H1 (cell line): ENCODE measurements around the gene ZFYVE16. TPM values are rescaled to one million over a fixed set of nuclear protein-coding genes. Genes with fewer than 3 reads are reported as not detected.

ENCODE experiments used
- CTCF ChIA-PET: fragments of 300-600 bp; sonication (Branson Sonifier 250); formaldehyde crosslinking; loops from one replicate; lab custom pipeline; 2021; ENCODE audit not compliant: partially characterized antibody; lab: Charles Lee
- POLR2A ChIA-PET: fragments of 300-600 bp; sonication (Branson Sonifier 250); formaldehyde crosslinking; loops from one replicate; lab custom pipeline; 2021; ENCODE audit warnings: inconsistent platforms; ENCODE audit not compliant: partially characterized antibody; lab: Charles Lee
- DNase-seq, 2 experiments: peaks; one replicate each; pipeline versions ENCODE4 v3.0.0 to v3.0.0-alpha.2; 2010 to 2022; ENCODE audit warnings: low spot score in 2 of 2, low read depth in 1 of 2, mixed read lengths in 1 of 2
- FAIRE-seq: peaks from 2 replicates; lab custom pipeline; 2011; peaks lifted over from hg19 to GRCh38; lab: Jason Lieb, UNC
- H2AFZ ChIP-seq: 2 replicates; pipeline ENCODE4 v1.8.1; 2012; ENCODE audit warnings: low read length, inconsistent platforms
- H2AK5ac ChIP-seq: 2 replicates; pipeline ENCODE4 v1.6.1; 2013; ENCODE audit warnings: low read depth, low read length
- H2BK120ac ChIP-seq: replicated peaks from 2 replicates; pipeline ENCODE3; 2013; ENCODE audit warnings: low read depth, low read length, inconsistent platforms
- H2BK12ac ChIP-seq: 2 replicates; pipeline ENCODE4 v1.6.1; 2013; ENCODE audit warnings: low read depth, low read length
- H2BK15ac ChIP-seq: 2 replicates; pipeline ENCODE4 v1.6.1; 2013; ENCODE audit warnings: low read length
- H2BK20ac ChIP-seq: 2 replicates; pipeline ENCODE4 v1.6.1; 2013; ENCODE audit warnings: low read length
- H2BK5ac ChIP-seq: 2 replicates; pipeline ENCODE4 v1.6.1; 2013; ENCODE audit warnings: low read depth, low read length
- H3K14ac ChIP-seq: 2 replicates; pipeline ENCODE4 v1.6.1; 2013; ENCODE audit warnings: inconsistent platforms; ENCODE audit not compliant: insufficient read length
- H3K18ac ChIP-seq: 2 replicates; pipeline ENCODE4 v1.6.1; 2013; ENCODE audit warnings: low read length; ENCODE audit errors: extremely low read depth
- H3K23ac ChIP-seq: 2 replicates; pipeline ENCODE4 v1.6.1; 2013; ENCODE audit warnings: inconsistent platforms; ENCODE audit not compliant: insufficient read length
- H3K23me2 ChIP-seq: 2 replicates; pipeline ENCODE4 v1.6.1; 2013; ENCODE audit warnings: low read depth, low read length
- H3K27ac ChIP-seq: 2 replicates; pipeline ENCODE4 v1.6.1; 2011; ENCODE audit warnings: low read depth, low read length, inconsistent platforms
- H3K27me3 ChIP-seq, 4 experiments: replicated peaks in 1 of 4; 1 replicate in 1 of 4; 2 replicates in 3 of 4; pipeline versions ENCODE4 v1.6.1 to v1.8.1; 2011 to 2013; ENCODE audit warnings: low read length in 3 of 4, mild to moderate bottlenecking in 3 of 4, inconsistent platforms in 2 of 4, mixed read lengths in 2 of 4, moderate library complexity in 1 of 4; ENCODE audit not compliant: control insufficient read depth in 3 of 4, insufficient read depth in 3 of 4; ENCODE audit errors: extremely low read depth in 1 of 4
- H3K36me3 ChIP-seq, 4 experiments: 2 replicates each; pipeline versions ENCODE4 v1.6.1 to v1.8.1; 2011 to 2013; ENCODE audit warnings: mild to moderate bottlenecking in 4 of 4, low read length in 3 of 4, moderate library complexity in 2 of 4, control low read depth in 1 of 4, inconsistent platforms in 1 of 4; ENCODE audit not compliant: insufficient read depth in 4 of 4, control insufficient read depth in 2 of 4
- H3K4ac ChIP-seq: replicated peaks from 2 replicates; pipeline ENCODE3; 2013; ENCODE audit warnings: low read length, low read depth, mixed read lengths, inconsistent platforms; ENCODE audit not compliant: insufficient read length
- H3K4me1 ChIP-seq, 4 experiments: replicated peaks in 1 of 4; 1 replicate in 1 of 4; 2 replicates in 3 of 4; pipeline versions ENCODE4 v1.6.1 to v1.8.1; 2011 to 2013; ENCODE audit warnings: low read length in 3 of 4, inconsistent platforms in 2 of 4, mixed read lengths in 1 of 4; ENCODE audit not compliant: insufficient read depth in 4 of 4, control insufficient read depth in 3 of 4
- H3K4me2 ChIP-seq, 2 experiments: 2 replicates each; pipeline versions ENCODE4 v1.6.1 to v1.8.1; 2011 to 2013; ENCODE audit warnings: low read depth in 2 of 2, low read length in 2 of 2, control low read depth in 1 of 2, inconsistent platforms in 1 of 2, mild to moderate bottlenecking in 1 of 2; ENCODE audit not compliant: insufficient read depth in 1 of 2
- H3K4me3 ChIP-seq, 4 experiments: fragments of 200-600, 300-600 bp in 1 of 4; sonication (generic), shearing (Covaris generic), sonication (Bioruptor Twin) in 1 of 4; 2 replicates each; pipeline versions ENCODE4 v1.5.1 to v1.8.1; 2011 to 2016; ENCODE audit warnings: low read length in 4 of 4, low read depth in 3 of 4, control low read depth in 2 of 4, inconsistent platforms in 2 of 4, mild to moderate bottlenecking in 2 of 4, mixed read lengths in 1 of 4, moderate library complexity in 1 of 4; ENCODE audit not compliant: insufficient read depth in 2 of 4; ENCODE audit errors: extremely low read depth in 1 of 4
- H3K56ac ChIP-seq: replicated peaks from 2 replicates; pipeline ENCODE3; 2013; ENCODE audit warnings: low read depth, mild to moderate bottlenecking, mixed read lengths, low read length, inconsistent platforms; ENCODE audit not compliant: insufficient read length
- H3K79me1 ChIP-seq: 2 replicates; pipeline ENCODE4 v1.6.1; 2013; ENCODE audit warnings: low read depth, low read length, control low read depth
- H3K79me2 ChIP-seq, 2 experiments: 2 replicates each; pipeline versions ENCODE4 v1.6.1 to v1.8.1; 2012 to 2013; ENCODE audit warnings: low read length in 2 of 2, mild to moderate bottlenecking in 2 of 2, inconsistent platforms in 1 of 2; ENCODE audit not compliant: insufficient read depth in 2 of 2, control insufficient read depth in 1 of 2
- H3K9ac ChIP-seq, 4 experiments: replicated peaks in 1 of 4; 1 replicate in 1 of 4; 2 replicates in 3 of 4; pipeline versions ENCODE4 v1.6.1 to v1.8.1; 2011 to 2013; ENCODE audit warnings: low read depth in 3 of 4, low read length in 3 of 4, control low read depth in 2 of 4, mild to moderate bottlenecking in 2 of 4, moderate library complexity in 2 of 4, inconsistent platforms in 1 of 4; ENCODE audit errors: extremely low read depth in 1 of 4
- H3K9me3 ChIP-seq, 2 experiments: 2 replicates each; pipeline versions ENCODE4 v1.6.1 to v1.8.1; 2012 to 2013; ENCODE audit warnings: mild to moderate bottlenecking in 2 of 2, moderate library complexity in 2 of 2, control low read depth in 1 of 2, inconsistent platforms in 1 of 2, low read depth in 1 of 2, low read length in 1 of 2, mixed read lengths in 1 of 2; ENCODE audit not compliant: insufficient read depth in 2 of 2
- H4K20me1 ChIP-seq, 2 experiments: replicated peaks in 1 of 2; 2 replicates each; pipeline versions ENCODE3 to v1.8.1; 2011 to 2013; ENCODE audit warnings: inconsistent platforms in 2 of 2, low read length in 2 of 2, mild to moderate bottlenecking in 1 of 2; ENCODE audit not compliant: insufficient read depth in 2 of 2, control insufficient read depth in 1 of 2
- H4K5ac ChIP-seq: 2 replicates; pipeline ENCODE4 v1.6.1; 2013; ENCODE audit warnings: low read length, low read depth, mixed read lengths, inconsistent platforms; ENCODE audit not compliant: insufficient read length
- H4K8ac ChIP-seq: 2 replicates; pipeline ENCODE4 v1.8.0; 2013; ENCODE audit warnings: mild to moderate bottlenecking, moderate library complexity, low read length, inconsistent platforms; ENCODE audit not compliant: insufficient read depth; ENCODE audit errors: extremely low read depth
- H4K91ac ChIP-seq: replicated peaks from 2 replicates; pipeline ENCODE3; 2013; ENCODE audit warnings: low read length, mixed read lengths, inconsistent platforms; ENCODE audit not compliant: insufficient read length
- BCL11A ChIP-seq, 2 experiments: IDR thresholded peaks; one replicate each; pipeline ENCODE4 v1.6.1; 2011; ENCODE audit warnings: low read depth in 2 of 2, low read length in 2 of 2, mild to moderate bottlenecking in 2 of 2
- CEBPB ChIP-seq: IDR thresholded peaks from 2 replicates; pipeline ENCODE4 v1.6.1; 2012; ENCODE audit warnings: low read depth, low read length
- CREB1 ChIP-seq: IDR thresholded peaks from 2 replicates; pipeline ENCODE4 v1.6.1; 2012; ENCODE audit warnings: inconsistent platforms
- E2F6 ChIP-seq: IDR thresholded peaks from 2 replicates; pipeline ENCODE4 v1.6.1; 2012; ENCODE audit warnings: inconsistent platforms
- FOSL1 ChIP-seq: IDR thresholded peaks from 2 replicates; pipeline ENCODE4 v1.6.1; 2011; ENCODE audit warnings: mild to moderate bottlenecking, low read depth, low read length, moderate library complexity; ENCODE audit not compliant: insufficient read depth
- GTF2F1 ChIP-seq: IDR thresholded peaks from 2 replicates; pipeline ENCODE4 v1.6.1; 2012; ENCODE audit warnings: low read depth, low read length, improper control_type of control experiment, borderline replicate concordance
- HDAC6 ChIP-seq: IDR thresholded peaks from one replicate; pipeline ENCODE4 v1.7.1; 2012; ENCODE audit warnings: low read depth, mild to moderate bottlenecking, inconsistent platforms, low read length, moderate library complexity
- JUND ChIP-seq: IDR thresholded peaks from 2 replicates; pipeline ENCODE4 v1.6.1; 2011; ENCODE audit warnings: mild to moderate bottlenecking, improper control_type of control experiment, low read length
- MAFK ChIP-seq: IDR thresholded peaks from 2 replicates; pipeline ENCODE4 v1.6.1; 2012; ENCODE audit warnings: low read depth, mild to moderate bottlenecking, improper control_type of control experiment, low read length
- NRF1 ChIP-seq: IDR thresholded peaks from 2 replicates; pipeline ENCODE4 v1.6.1; 2011; ENCODE audit warnings: mild to moderate bottlenecking, low read depth, low read length, improper control_type of control experiment
- RXRA ChIP-seq: IDR thresholded peaks from 2 replicates; pipeline ENCODE4 v1.6.1; 2011; ENCODE audit warnings: low read depth, mild to moderate bottlenecking, low read length, moderate library complexity; ENCODE audit not compliant: insufficient read depth
- SIN3A ChIP-seq, 2 experiments: IDR thresholded peaks in 1 of 2; conservative IDR thresholded peaks in 1 of 2; 2 replicates each; pipeline ENCODE4 v1.6.1; 2011 to 2012; ENCODE audit warnings: low read length in 2 of 2, improper control_type of control experiment in 1 of 2, low read depth in 1 of 2, mild to moderate bottlenecking in 1 of 2
- SIRT6 ChIP-seq: IDR thresholded peaks from one replicate; pipeline ENCODE4 v1.7.1; 2012; ENCODE audit warnings: low read length, inconsistent platforms
- SRF ChIP-seq: IDR thresholded peaks from 2 replicates; pipeline ENCODE4 v1.6.1; 2011; ENCODE audit warnings: mild to moderate bottlenecking, low read depth, low read length, moderate library complexity
- TEAD4 ChIP-seq: IDR thresholded peaks from 2 replicates; pipeline ENCODE4 v1.6.1; 2012; ENCODE audit warnings: low read depth, low read length, inconsistent platforms, mixed read lengths
- WGBS, 2 experiments: shearing (Covaris generic) in 1 of 2; methylation state at CpG; one replicate each; pipeline versions ENCODE4 v1.1.6 to v1.1.7; 2013 to 2015; ENCODE audit warnings: low lambda C conversion rate in 2 of 2, mixed read lengths in 2 of 2, inconsistent platforms in 1 of 2, low coverage in 1 of 2, missing lambda C conversion rate in 1 of 2; ENCODE audit not compliant: insufficient replicate concordance in 2 of 2, insufficient coverage in 1 of 2, insufficient read length in 1 of 2; ENCODE audit errors: extremely low coverage in 1 of 2, missing lambda C conversion rate in 1 of 2; 5-methylcytosine and 5-hydroxymethylcytosine counted together
- polyA plus RNA-seq, 7 experiments: library from polyadenylated mRNA; depleted of rRNA in 3 of 7; stranded (reverse) in 5 of 7; unstranded in 2 of 7; fragments of >200 nt in 5 of 7; fragments of 200-250 nt in 2 of 7; gene quantifications; 1 replicate in 5 of 7; 2 replicates in 1 of 7; 4 replicates in 1 of 7; pipeline versions ENCODE4 v1.2.1 to v1.2.3, GENCODE V29; 2011 to 2013; ENCODE audit warnings: missing spikeins in 2 of 7, mixed read lengths in 2 of 7
- total RNA-seq: library from RNA; stranded (reverse); fragmentation: NEBNext Ultra II Directional; extraction: Animal tissue kit (Norgen Biotek cat#: 25700); gene quantifications from 2 replicates; pipeline ENCODE4 v1.2.1, GENCODE V29; 2021

Gene ZFYVE16
- total and polyA plus RNA-seq, 2 of the 8 experiments (the other 6 are each of a cell fraction or from before 2014, with no cell fraction given) = 3.6 to 24.2 TPM

DNA sequence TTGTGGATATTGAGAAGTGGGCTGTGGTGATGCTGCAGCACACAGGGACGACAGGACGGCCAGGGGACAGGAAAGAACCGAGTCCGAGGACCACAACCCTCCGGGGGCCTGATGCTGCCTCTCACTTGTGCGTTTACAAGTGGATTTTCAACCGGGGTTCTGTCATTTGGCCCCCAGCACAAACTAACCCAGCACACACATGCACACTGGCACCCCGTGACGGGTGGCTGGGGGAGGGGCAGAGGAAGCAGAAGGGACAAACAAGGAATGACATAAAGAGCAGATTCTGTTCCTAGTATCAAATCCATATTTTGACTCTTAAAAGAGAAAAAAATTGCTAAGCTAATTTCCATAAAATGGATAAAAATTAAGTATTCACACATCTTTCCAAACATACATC lies 18.3 kb upstream of the ZFYVE16 start:
- Histone ChIP-seq H3K4me2 (no peak overlapping the region), H2BK12ac (no peak overlapping the region), H3K56ac (no peak overlapping the region), H3K27me3 (no peaks in the 10 kb centered on the region), H3K4me1 (peaks cover 0 to 5% (median 3%) of the 10 kb centered on the region in 4 experiments; a peak in 4 of 7 replicates), H3K9me3 (no peaks in the 10 kb centered on the region), H3K4ac (no peak overlapping the region), H3K4me3 (no peak overlapping the region), H4K20me1 (no peaks in the 10 kb centered on the region), H2BK20ac (no peak overlapping the region), H4K8ac (peak overlapping the region; percentile 11; the same call in 1 of the 2 replicates), H2BK5ac (no peak overlapping the region), H3K23ac (no peak overlapping the region), H2BK15ac (no peak overlapping the region), H3K79me2 (no peaks in the 10 kb centered on the region), H2AK5ac (no peak overlapping the region), H3K18ac (no peak overlapping the region), H3K23me2 (no peaks in the 10 kb centered on the region), H3K27ac (no peak overlapping the region), H3K36me3 (no peaks in the 10 kb centered on the region), H3K79me1 (no peaks in the 10 kb centered on the region), H4K5ac (no peak overlapping the region), H3K14ac (no peak overlapping the region), H2BK120ac (no peak overlapping the region), H4K91ac (no peak overlapping the region), H2AFZ (0 out of 2 replicates have a peak overlapping the region, but pooled peaks have one; percentile 46), H3K9ac (no peak overlapping the region)
- WGBS, 2 experiments = 88% methylated on average over 9 of the region's 9 CpGs; no CpG with 5 or more reads in 1 of the 2 experiments
- DNase-seq = no peak
- CTCF ChIA-PET = no interaction called here
- TF ChIP-seq FOSL1 (no peak), HDAC6 (no peak), CREB1 (no peak), GTF2F1 (no peak), MAFK (no peak), SRF (no peak), E2F6 (no peak), BCL11A (IDR thresholded peaks at IDR 0.05; ENCODE audit: low read depth in 2 of 2, low read length in 2 of 2) (no peak), CEBPB (no peak), SIN3A (conservative IDR thresholded peaks at IDR 0.05 in 1 of 2, IDR thresholded peaks at IDR 0.05 in 1 of 2; ENCODE audit: low read depth in 1 of 2, low read length in 2 of 2) (no peak), SIRT6 (no peak), RXRA (no peak), TEAD4 (no peak), NRF1 (no peak), JUND (no peak)
- no peak for FAIRE-seq
- POLR2A ChIA-PET = no interaction called here
